WTC11 (cell line): ENCODE measurements around the gene HIBADH. TPM values are rescaled to one million over a fixed set of nuclear protein-coding genes. Genes with fewer than 3 reads are reported as not detected.

Source experiments
- ATAC-seq: fragments of 200-7000 bp; cut with Tn5 transposase; 2 replicates; pipeline ENCODE4 v1.10.0; 2021; ENCODE audit warnings: mild to moderate bottlenecking, moderate library complexity
- CTCF ChIA-PET: fragments of 300-600 bp; sonication (Branson Sonifier 250); formaldehyde crosslinking; loops from one replicate; lab custom pipeline; 2021; ENCODE audit warnings: antibody characterized with exemption; lab: Charles Lee
- POLR2A ChIA-PET: fragments of 350-600 bp; sonication (Branson Sonifier 250); formaldehyde crosslinking; loops from one replicate; lab custom pipeline; 2021; ENCODE audit warnings: antibody characterized with exemption; lab: Charles Lee
- DNase-seq: peaks from one replicate; pipeline ENCODE4 v3.0.0; 2021; ENCODE audit warnings: low spot score
- H3K27ac Mint-ChIP-seq: 2 replicates; pipeline ENCODE4 v1.8.0; 2021; ENCODE audit warnings: mixed read lengths
- H3K27me3 Mint-ChIP-seq: 2 replicates; pipeline ENCODE4 v1.8.0; 2021; ENCODE audit warnings: low read depth, mild to moderate bottlenecking, moderate library complexity, mixed read lengths
- H3K36me3 Mint-ChIP-seq: 2 replicates; pipeline ENCODE4 v1.8.0; 2021; ENCODE audit warnings: mixed read lengths
- H3K4me1 Mint-ChIP-seq: 2 replicates; pipeline ENCODE4 v1.8.0; 2022; ENCODE audit warnings: mixed read lengths
- H3K4me3 Mint-ChIP-seq: 2 replicates; pipeline ENCODE4 v1.8.0; 2021; ENCODE audit warnings: mild to moderate bottlenecking, moderate library complexity, mixed read lengths
- H3K9me3 Mint-ChIP-seq: 2 replicates; pipeline ENCODE4 v1.8.0; 2021; ENCODE audit warnings: mixed read lengths
- ATF2 ChIP-seq: sonication (generic); formaldehyde crosslinking; IDR thresholded peaks from 2 replicates; pipeline ENCODE4 v1.8.1; 2022; ENCODE audit warnings: low read depth, missing genetic modification reagents, borderline replicate concordance
- ATF3 ChIP-seq: sonication (generic); formaldehyde crosslinking; conservative IDR thresholded peaks from 2 replicates; pipeline ENCODE4 v1.8.1; 2022; ENCODE audit warnings: mild to moderate bottlenecking, missing genetic modification reagents
- ATF6 ChIP-seq: sonication (generic); formaldehyde crosslinking; IDR thresholded peaks from 2 replicates; pipeline ENCODE4 v1.8.1; 2023; ENCODE audit warnings: mild to moderate bottlenecking, missing genetic modification reagents
- E2F4 ChIP-seq: sonication (generic); formaldehyde crosslinking; IDR thresholded peaks from 2 replicates; pipeline ENCODE4 v1.8.1; 2022; ENCODE audit warnings: low read depth, mild to moderate bottlenecking, moderate library complexity, missing genetic modification reagents, borderline replicate concordance
- EMX1 ChIP-seq: fragments of 250-450 bp; sonication (Bioruptor Pico); IDR thresholded peaks from 2 replicates; pipeline ENCODE4 v1.8.0; 2021; ENCODE audit warnings: mild to moderate bottlenecking
- GABPB1 ChIP-seq: sonication (generic); formaldehyde crosslinking; IDR thresholded peaks from 2 replicates; pipeline ENCODE4 v1.8.1; 2023; ENCODE audit warnings: mild to moderate bottlenecking, missing genetic modification reagents
- GTF2I ChIP-seq: fragments of 250-450 bp; sonication (Bioruptor Pico); conservative IDR thresholded peaks from 2 replicates; pipeline ENCODE4 v1.4.0; 2021; ENCODE audit warnings: mild to moderate bottlenecking
- JUN ChIP-seq: sonication (generic); formaldehyde crosslinking; IDR thresholded peaks from 2 replicates; pipeline ENCODE4 v1.8.0; 2023; ENCODE audit warnings: mild to moderate bottlenecking, missing genetic modification reagents
- KAT7 ChIP-seq: sonication (generic); formaldehyde crosslinking; IDR thresholded peaks from 2 replicates; pipeline ENCODE4 v1.8.1; 2023; ENCODE audit warnings: missing genetic modification reagents, mild to moderate bottlenecking, borderline replicate concordance
- NFE2L1 ChIP-seq: sonication (generic); formaldehyde crosslinking; IDR thresholded peaks from 2 replicates; pipeline ENCODE4 v1.8.1; 2023; ENCODE audit warnings: missing genetic modification reagents
- NR1H2 ChIP-seq: sonication (generic); formaldehyde crosslinking; IDR thresholded peaks from 2 replicates; pipeline ENCODE4 v1.9.0; 2021; ENCODE audit warnings: mild to moderate bottlenecking, moderate library complexity, missing genetic modification reagents
- PREB ChIP-seq: sonication (generic); formaldehyde crosslinking; IDR thresholded peaks from 2 replicates; pipeline ENCODE4 v1.8.1; 2022; ENCODE audit warnings: mild to moderate bottlenecking, missing genetic modification reagents, moderate library complexity, borderline replicate concordance
- RORB ChIP-seq: fragments of 250-450 bp; sonication (Bioruptor Pico); IDR thresholded peaks from 2 replicates; pipeline ENCODE4 v1.9.0; 2021; ENCODE audit warnings: mild to moderate bottlenecking
- SP1 ChIP-seq: sonication (generic); formaldehyde crosslinking; conservative IDR thresholded peaks from 2 replicates; pipeline ENCODE4 v1.8.1; 2022; ENCODE audit warnings: missing genetic modification reagents
- ZBTB21 ChIP-seq: sonication (generic); formaldehyde crosslinking; IDR thresholded peaks from 2 replicates; pipeline ENCODE4 v1.8.1; 2023; ENCODE audit warnings: mild to moderate bottlenecking, missing genetic modification reagents, borderline replicate concordance
- ZNF232 ChIP-seq: sonication (generic); formaldehyde crosslinking; IDR thresholded peaks from 2 replicates; pipeline ENCODE4 v1.8.0; 2022; ENCODE audit warnings: mild to moderate bottlenecking, missing genetic modification reagents
- ZNF263 ChIP-seq: sonication (generic); formaldehyde crosslinking; IDR thresholded peaks from 2 replicates; pipeline ENCODE4 v1.8.1; 2022; ENCODE audit warnings: low read depth, mild to moderate bottlenecking, moderate library complexity, missing genetic modification reagents
- ZNF425 ChIP-seq: fragments of 250-450 bp; sonication (Bioruptor Pico); conservative IDR thresholded peaks from 2 replicates; pipeline ENCODE4 v1.9.0; 2021; ENCODE audit warnings: mild to moderate bottlenecking
- ZNF532 ChIP-seq: fragments of 250-450 bp; sonication (Bioruptor Pico); IDR thresholded peaks from 2 replicates; pipeline ENCODE4 v1.9.0; 2021; ENCODE audit warnings: mild to moderate bottlenecking, borderline replicate concordance
- ZNF671 ChIP-seq: fragments of 250-450 bp; sonication (Bioruptor Pico); IDR thresholded peaks from 2 replicates; pipeline ENCODE4 v1.8.0; 2021; ENCODE audit warnings: mild to moderate bottlenecking
- total RNA-seq: library from RNA; stranded (reverse); gene quantifications from 3 replicates; pipeline ENCODE4 v1.2.3, GENCODE V29; 2021

Gene HIBADH
- total RNA-seq, 1 experiment from 2014 or later = 27.9 TPM

- TF ChIP-seq E2F4 (CRISPR knock-in tag) = no peak
- no peak for TF ChIP-seq NFE2L1 (CRISPR knock-in tag)
- TF ChIP-seq, all 79 proteins: peak for 0
Measured at GRCh38 chr7:27699751-27700150, 37.1 kb upstream of the HIBADH start (continued).

- POLR2A ChIA-PET = no interaction called here
- Mint-ChIP-seq H3K4me1 (no peaks in the 10 kb centered on the region), H3K9me3 (no peaks in the 10 kb centered on the region), H3K27ac (no peak overlapping the region), H3K27me3 (no peaks in the 10 kb centered on the region)
- DNase-seq = no peak
- no peak for TF ChIP-seq ZNF263 (CRISPR knock-in tag)
- no peak for TF ChIP-seq SP1 (CRISPR knock-in tag)
- no peak for TF ChIP-seq NFE2L1 (CRISPR knock-in tag)
- TF ChIP-seq NR1H2 = no peak
- no peak for TF ChIP-seq ZBTB21 (CRISPR knock-in tag)
- TF ChIP-seq ZNF232 = no peak
- TF ChIP-seq JUN = no peak
- TF ChIP-seq ATF2 (CRISPR knock-in tag) = no peak
- no peak for TF ChIP-seq KAT7 (CRISPR knock-in tag)
- TF ChIP-seq ZNF532 (CRISPR knock-in tag) = no peak
- no peak for TF ChIP-seq RORB (CRISPR knock-in tag)
- no peak for TF ChIP-seq GTF2I (CRISPR knock-in tag)
- no peak for TF ChIP-seq ATF6 (CRISPR knock-in tag)
- TF ChIP-seq PREB = no peak
- no peak for TF ChIP-seq ZNF671
- TF ChIP-seq EMX1 (CRISPR knock-in tag) = no peak
- TF ChIP-seq ZNF425 = no peak
- TF ChIP-seq GABPB1 = no peak
- TF ChIP-seq ATF3 (CRISPR knock-in tag) = no peak
- TF ChIP-seq, all 79 proteins: peak for 0
- Mint-ChIP-seq H3K36me3 (no peaks in the 10 kb centered on the region), H3K4me3 (no peak overlapping the region)
- CTCF ChIA-PET = interaction anchor here (1.7 kb wide), 1 partner anchor 396 kb away, joined by 7 read pairs; no protein-coding TSS in a partner anchor
- ATAC-seq = no peak
Measured at GRCh38 chr7:27697861-27698430, 35.3 kb upstream of the HIBADH start.
